WTC11 (cell line): ENCODE results near the gene FNDC3B.

Experiments used
- CREB1 ChIP-seq: sonication (generic); formaldehyde crosslinking; IDR thresholded peaks from 2 replicates; pipeline ENCODE4 v1.8.0; 2023; ENCODE audit warnings: mild to moderate bottlenecking, missing genetic modification reagents
- ZNF423 ChIP-seq: fragments of 250-450 bp; sonication (Bioruptor Pico); IDR thresholded peaks from 2 replicates; pipeline ENCODE4 v2.1.2; 2022; ENCODE audit warnings: mild to moderate bottlenecking, moderate library complexity
- TF ChIP-seq, protein P1 (sequence below): fragments of 200-600 bp; IDR thresholded peaks from 2 replicates; pipeline ENCODE4 v1.8.0; 2022; ENCODE audit warnings: antibody characterized with exemption
- TF ChIP-seq, protein P2 (sequence below): sonication (generic); formaldehyde crosslinking; IDR thresholded peaks from 2 replicates; pipeline ENCODE4 v1.8.0; 2023; ENCODE audit warnings: missing genetic modification reagents
- TF ChIP-seq, protein P3 (sequence below): sonication (generic); formaldehyde crosslinking; IDR thresholded peaks from 2 replicates; pipeline ENCODE4 v1.8.0; 2022; ENCODE audit warnings: mild to moderate bottlenecking, missing genetic modification reagents
- TF ChIP-seq, protein P4 (sequence below): sonication (generic); formaldehyde crosslinking; conservative IDR thresholded peaks from 2 replicates; pipeline ENCODE4 v1.8.1; 2023; ENCODE audit warnings: mild to moderate bottlenecking, low read depth, missing genetic modification reagents, moderate library complexity
- TF ChIP-seq, protein P5 (sequence below): fragments of 250-450 bp; sonication (Bioruptor Pico); conservative IDR thresholded peaks from 2 replicates; pipeline ENCODE4 v1.9.0; 2021; ENCODE audit warnings: mild to moderate bottlenecking

DNA sequence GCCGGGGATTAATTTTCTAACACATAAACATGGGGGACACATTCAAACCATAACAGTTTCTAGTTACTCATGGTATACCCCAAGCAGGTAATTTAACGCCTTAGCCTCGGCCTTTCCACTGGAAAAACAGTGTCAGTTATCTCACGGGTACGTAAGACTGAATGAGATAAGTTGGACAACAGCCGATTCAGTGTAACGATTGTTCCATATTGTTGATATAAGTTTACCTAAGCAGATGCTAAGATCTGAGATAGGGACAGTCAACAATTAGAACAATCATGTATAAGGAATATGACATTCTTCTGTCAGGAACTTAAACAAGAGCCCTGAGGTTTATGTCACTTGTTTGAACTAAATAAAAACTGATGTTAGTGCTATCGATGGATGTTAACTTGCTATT, 278.1 kb downstream of the FNDC3B start:
- TF ChIP-seq, protein P1, sequence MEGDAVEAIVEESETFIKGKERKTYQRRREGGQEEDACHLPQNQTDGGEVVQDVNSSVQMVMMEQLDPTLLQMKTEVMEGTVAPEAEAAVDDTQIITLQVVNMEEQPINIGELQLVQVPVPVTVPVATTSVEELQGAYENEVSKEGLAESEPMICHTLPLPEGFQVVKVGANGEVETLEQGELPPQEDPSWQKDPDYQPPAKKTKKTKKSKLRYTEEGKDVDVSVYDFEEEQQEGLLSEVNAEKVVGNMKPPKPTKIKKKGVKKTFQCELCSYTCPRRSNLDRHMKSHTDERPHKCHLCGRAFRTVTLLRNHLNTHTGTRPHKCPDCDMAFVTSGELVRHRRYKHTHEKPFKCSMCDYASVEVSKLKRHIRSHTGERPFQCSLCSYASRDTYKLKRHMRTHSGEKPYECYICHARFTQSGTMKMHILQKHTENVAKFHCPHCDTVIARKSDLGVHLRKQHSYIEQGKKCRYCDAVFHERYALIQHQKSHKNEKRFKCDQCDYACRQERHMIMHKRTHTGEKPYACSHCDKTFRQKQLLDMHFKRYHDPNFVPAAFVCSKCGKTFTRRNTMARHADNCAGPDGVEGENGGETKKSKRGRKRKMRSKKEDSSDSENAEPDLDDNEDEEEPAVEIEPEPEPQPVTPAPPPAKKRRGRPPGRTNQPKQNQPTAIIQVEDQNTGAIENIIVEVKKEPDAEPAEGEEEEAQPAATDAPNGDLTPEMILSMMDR, result no peak
- TF ChIP-seq, protein P2, sequence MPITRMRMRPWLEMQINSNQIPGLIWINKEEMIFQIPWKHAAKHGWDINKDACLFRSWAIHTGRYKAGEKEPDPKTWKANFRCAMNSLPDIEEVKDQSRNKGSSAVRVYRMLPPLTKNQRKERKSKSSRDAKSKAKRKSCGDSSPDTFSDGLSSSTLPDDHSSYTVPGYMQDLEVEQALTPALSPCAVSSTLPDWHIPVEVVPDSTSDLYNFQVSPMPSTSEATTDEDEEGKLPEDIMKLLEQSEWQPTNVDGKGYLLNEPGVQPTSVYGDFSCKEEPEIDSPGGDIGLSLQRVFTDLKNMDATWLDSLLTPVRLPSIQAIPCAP, result no peak
- TF ChIP-seq, protein P3, sequence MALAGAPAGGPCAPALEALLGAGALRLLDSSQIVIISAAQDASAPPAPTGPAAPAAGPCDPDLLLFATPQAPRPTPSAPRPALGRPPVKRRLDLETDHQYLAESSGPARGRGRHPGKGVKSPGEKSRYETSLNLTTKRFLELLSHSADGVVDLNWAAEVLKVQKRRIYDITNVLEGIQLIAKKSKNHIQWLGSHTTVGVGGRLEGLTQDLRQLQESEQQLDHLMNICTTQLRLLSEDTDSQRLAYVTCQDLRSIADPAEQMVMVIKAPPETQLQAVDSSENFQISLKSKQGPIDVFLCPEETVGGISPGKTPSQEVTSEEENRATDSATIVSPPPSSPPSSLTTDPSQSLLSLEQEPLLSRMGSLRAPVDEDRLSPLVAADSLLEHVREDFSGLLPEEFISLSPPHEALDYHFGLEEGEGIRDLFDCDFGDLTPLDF (CRISPR knock-in tag), result no peak
- TF ChIP-seq CREB1 (CRISPR knock-in tag), result no peak
- TF ChIP-seq, protein P4, sequence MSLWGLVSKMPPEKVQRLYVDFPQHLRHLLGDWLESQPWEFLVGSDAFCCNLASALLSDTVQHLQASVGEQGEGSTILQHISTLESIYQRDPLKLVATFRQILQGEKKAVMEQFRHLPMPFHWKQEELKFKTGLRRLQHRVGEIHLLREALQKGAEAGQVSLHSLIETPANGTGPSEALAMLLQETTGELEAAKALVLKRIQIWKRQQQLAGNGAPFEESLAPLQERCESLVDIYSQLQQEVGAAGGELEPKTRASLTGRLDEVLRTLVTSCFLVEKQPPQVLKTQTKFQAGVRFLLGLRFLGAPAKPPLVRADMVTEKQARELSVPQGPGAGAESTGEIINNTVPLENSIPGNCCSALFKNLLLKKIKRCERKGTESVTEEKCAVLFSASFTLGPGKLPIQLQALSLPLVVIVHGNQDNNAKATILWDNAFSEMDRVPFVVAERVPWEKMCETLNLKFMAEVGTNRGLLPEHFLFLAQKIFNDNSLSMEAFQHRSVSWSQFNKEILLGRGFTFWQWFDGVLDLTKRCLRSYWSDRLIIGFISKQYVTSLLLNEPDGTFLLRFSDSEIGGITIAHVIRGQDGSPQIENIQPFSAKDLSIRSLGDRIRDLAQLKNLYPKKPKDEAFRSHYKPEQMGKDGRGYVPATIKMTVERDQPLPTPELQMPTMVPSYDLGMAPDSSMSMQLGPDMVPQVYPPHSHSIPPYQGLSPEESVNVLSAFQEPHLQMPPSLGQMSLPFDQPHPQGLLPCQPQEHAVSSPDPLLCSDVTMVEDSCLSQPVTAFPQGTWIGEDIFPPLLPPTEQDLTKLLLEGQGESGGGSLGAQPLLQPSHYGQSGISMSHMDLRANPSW, result no peak
- TF ChIP-seq ZNF423 (CRISPR knock-in tag), result no peak
- TF ChIP-seq, protein P5, sequence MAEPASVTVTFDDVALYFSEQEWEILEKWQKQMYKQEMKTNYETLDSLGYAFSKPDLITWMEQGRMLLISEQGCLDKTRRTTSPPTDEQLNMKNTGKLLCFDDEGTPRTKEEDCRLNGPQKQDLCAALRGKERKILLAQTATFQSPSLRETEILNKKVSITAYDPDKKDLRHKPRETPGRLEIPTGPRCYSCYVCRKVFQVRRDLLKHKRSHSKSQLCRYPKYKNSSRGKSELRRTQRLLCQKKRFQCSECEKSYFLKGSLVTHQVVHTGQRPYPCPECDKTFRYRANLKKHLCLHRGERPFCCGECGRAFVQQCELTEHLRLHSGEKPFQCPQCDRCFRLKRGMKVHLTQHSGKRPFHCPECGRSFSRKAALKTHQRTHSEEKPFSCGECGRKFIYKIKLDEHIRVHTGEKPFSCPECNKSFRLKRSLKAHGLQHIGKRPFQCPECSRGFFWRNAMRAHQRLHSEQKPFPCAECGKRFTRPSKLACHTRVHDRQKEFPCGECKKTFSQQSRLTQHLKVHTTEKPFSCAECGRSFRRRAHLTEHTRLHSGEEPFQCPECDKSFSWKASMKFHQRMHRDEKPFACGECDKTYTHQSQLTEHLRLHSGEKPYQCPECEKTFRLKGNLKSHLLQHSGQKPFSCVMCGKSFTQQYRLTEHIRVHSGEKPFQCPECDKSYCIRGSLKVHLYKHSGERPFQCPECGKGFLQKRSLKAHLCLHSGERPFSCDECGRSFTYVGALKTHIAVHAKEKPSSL (CRISPR knock-in tag), result no peak
